Subcutaneous preadipocyte (primary cell): ENCODE measurements around the gene SDF2. TPM values are rescaled to one million over a fixed set of nuclear protein-coding genes. Genes with fewer than 3 reads are reported as not detected.

ENCODE experiments used
- total RNA-seq: library from RNA; depleted of rRNA; stranded (reverse); fragments of >200 nt; gene quantifications from 2 replicates; pipeline ENCODE4 v1.2.3, GENCODE V29; 2012

Gene SDF2
- total RNA-seq: 24.2 and 37.1 TPM in 2 replicates

GRCh38 chr17:28661635-28662526, at the start of gene SDF2, which contains the start of gene SUPT6H:
TSS of gene SDF2 (minus strand) at chr17:28661906. CDS start at chr17:28661876, 30 bp downstream.
TSS of gene SUPT6H (plus strand) at chr17:28662205. CDS start at chr17:28673402, 11,197 bp downstream.

GRCh38 chr17:28644787-28645575, 16.7 kb downstream of the SDF2 start, which contains the start of gene BLTP2:
TSS of gene BLTP2 (minus strand) at chr17:28645158. CDS start at chr17:28645056, 102 bp downstream.

GRCh38 chr17:28613931-28614381, 47.8 kb downstream of the SDF2 start, which contains the start of gene RSKR:
TSS of gene RSKR (minus strand) at chr17:28614185. CDS start at chr17:28614161, 24 bp downstream.

GRCh38 chr17:28598799-28599310, 62.9 kb downstream of the SDF2 start, which contains the start of gene SPAG5:
TSS of gene SPAG5 (minus strand) at chr17:28599025. CDS start at chr17:28598946, 79 bp downstream.

Other genes with a start within 250 kb of the SDF2 start
- not detected in 2 replicates for gene SLC13A2, start 188.3 kb downstream of the SDF2 start, total RNA-seq
- gene FOXN1, start 155.6 kb downstream of the SDF2 start, total RNA-seq: not detected in 2 replicates
- 15.4 and 17.8 TPM in 2 replicates for gene UNC119, start 109.3 kb downstream of the SDF2 start, total RNA-seq
- gene PIGS, start 90.4 kb downstream of the SDF2 start, total RNA-seq: 34.2 and 42.0 TPM in 2 replicates
- gene ALDOC, start 85.0 kb downstream of the SDF2 start, total RNA-seq: 26.1 and 27.6 TPM in 2 replicates
- 32.3 and 47.3 TPM in 2 replicates for gene SPAG5, start 62.9 kb downstream of the SDF2 start, total RNA-seq
- 5.1 and 9.6 TPM in 2 replicates for gene RSKR, start 47.7 kb downstream of the SDF2 start, total RNA-seq
- gene BLTP2, start 16.7 kb downstream of the SDF2 start, total RNA-seq: 135 and 175 TPM in 2 replicates
- 43.4 and 44.8 TPM in 2 replicates for gene SUPT6H, start 299 bp upstream of the SDF2 start, total RNA-seq
- 1.4 and 1.8 TPM in 2 replicates for gene PROCA1, start 50.0 kb upstream of the SDF2 start, total RNA-seq
- 142 and 146 TPM in 2 replicates for gene RAB34, start 56.0 kb upstream of the SDF2 start, total RNA-seq
- 406 and 856 TPM in 2 replicates for gene RPL23A, start 58.1 kb upstream of the SDF2 start, total RNA-seq
- 3.1 and 4.0 TPM in 2 replicates for gene TLCD1, start 64.3 kb upstream of the SDF2 start, total RNA-seq
- gene NEK8, start 66.9 kb upstream of the SDF2 start, total RNA-seq: 1.8 and 2.9 TPM in 2 replicates
- gene TRAF4, start 82.1 kb upstream of the SDF2 start, total RNA-seq: 19.5 and 27.8 TPM in 2 replicates
- 3.7 and 5.7 TPM in 2 replicates for gene FAM222B, start 180.9 kb upstream of the SDF2 start, total RNA-seq
- 25.4 and 30.1 TPM in 2 replicates for gene ERAL1, start 193.1 kb upstream of the SDF2 start, total RNA-seq
- gene FLOT2, start 235.8 kb upstream of the SDF2 start, total RNA-seq: 32.1 and 36.7 TPM in 2 replicates
- 4.8 and 5.5 TPM in 2 replicates for gene DHRS13, start 241.2 kb upstream of the SDF2 start, total RNA-seq